ENCODE data around the gene TTC21A. TPM values are rescaled to one million over a fixed set of nuclear protein-coding genes. Genes with fewer than 3 reads are reported as not detected.

TTC21A gene
- total RNA-seq, 1 experiment from 2014 or later = 1.7 TPM

- Histone ChIP-seq H2BK5ac (ENCODE audit: insufficient read length, low read length) (no peak overlapping the region), H3K79me1 (ENCODE audit: insufficient read depth, low read depth, low read length, poor library complexity, severe bottlenecking) (no peaks in the 10 kb centered on the region), H2BK20ac (ENCODE audit: low read depth, low read length, poor library complexity, severe bottlenecking) (no peak overlapping the region), H3K23ac (ENCODE audit: insufficient read length, low read depth, low read length) (no peak overlapping the region), H3K14ac (ENCODE audit: insufficient read depth, low read length) (no peak overlapping the region), H3K9ac (ENCODE audit: extremely low read depth, insufficient read length, low read length) (no peak overlapping the region), H4K91ac (ENCODE audit: insufficient read length, low read depth, low read length) (no peak overlapping the region), H4K5ac (ENCODE audit: insufficient read length, low read depth, low read length) (no peak overlapping the region), H4K20me1 (ENCODE audit: control insufficient read depth, insufficient read depth, insufficient read length) (peaks cover 2% of the 10 kb centered on the region), H2BK120ac (ENCODE audit: low read depth, low read length, poor library complexity, severe bottlenecking) (no peak overlapping the region), H2BK15ac (ENCODE audit: low read depth, low read length) (no peak overlapping the region), H3K4ac (ENCODE audit: low read depth, low read length) (no peak overlapping the region), H3K4me2 (ENCODE audit: insufficient read depth, insufficient read length, low read length) (no peak overlapping the region), H4K8ac (replicated peaks; ENCODE audit: insufficient read length, low read depth, low read length) (no peak overlapping the region), H3K27me3 (ENCODE audit: insufficient read depth, low read length) (no peaks in the 10 kb centered on the region), H3K18ac (ENCODE audit: insufficient read length, low read depth, low read length) (no peak overlapping the region), H3K9me3 (ENCODE audit: control insufficient read depth, low read depth, low read length) (no peaks in the 10 kb centered on the region), H3K4me1 (ENCODE audit: insufficient read depth, low read length) (no peaks in the 10 kb centered on the region; the same call in 1 of the 2 replicates), H2AK5ac (ENCODE audit: insufficient read length, low read length) (no peak overlapping the region), H3T11ph (ENCODE audit: low read length) (no peak overlapping the region), H3K23me2 (ENCODE audit: insufficient read length, low read depth, low read length, poor library complexity, severe bottlenecking) (no peaks in the 10 kb centered on the region), H2AFZ (ENCODE audit: low read length) (no peak overlapping the region), H2BK12ac (ENCODE audit: insufficient read length, low read depth, low read length) (no peak overlapping the region), H3K79me2 (ENCODE audit: insufficient read depth, low read length) (no peaks in the 10 kb centered on the region), H3K56ac (ENCODE audit: insufficient read length, low read depth, low read length) (no peak overlapping the region), H3K27ac (ENCODE audit: insufficient read length, low read depth, low read length) (no peak overlapping the region)
- Mint-ChIP-seq H3K27ac (no peak overlapping the region), H3K36me3 (ENCODE audit: insufficient read depth in 1 of 3, low read depth in 3 of 3) (no peaks in the 10 kb centered on the region), H3K9me3 (no peaks in the 10 kb centered on the region), H3K4me1 (peaks cover 10 to 15% of the 10 kb centered on the region in 2 experiments), H3K4me3 (no peak overlapping the region), H3K27me3 (ENCODE audit: low read depth) (no peaks in the 10 kb centered on the region)
- no CpG with 5 or more reads among the region's 3 CpGs for WGBS (ENCODE audit: extremely low coverage, insufficient read length, low lambda C conversion rate)
- DNase-seq = no peak
- TF ChIP-seq, protein P1, sequence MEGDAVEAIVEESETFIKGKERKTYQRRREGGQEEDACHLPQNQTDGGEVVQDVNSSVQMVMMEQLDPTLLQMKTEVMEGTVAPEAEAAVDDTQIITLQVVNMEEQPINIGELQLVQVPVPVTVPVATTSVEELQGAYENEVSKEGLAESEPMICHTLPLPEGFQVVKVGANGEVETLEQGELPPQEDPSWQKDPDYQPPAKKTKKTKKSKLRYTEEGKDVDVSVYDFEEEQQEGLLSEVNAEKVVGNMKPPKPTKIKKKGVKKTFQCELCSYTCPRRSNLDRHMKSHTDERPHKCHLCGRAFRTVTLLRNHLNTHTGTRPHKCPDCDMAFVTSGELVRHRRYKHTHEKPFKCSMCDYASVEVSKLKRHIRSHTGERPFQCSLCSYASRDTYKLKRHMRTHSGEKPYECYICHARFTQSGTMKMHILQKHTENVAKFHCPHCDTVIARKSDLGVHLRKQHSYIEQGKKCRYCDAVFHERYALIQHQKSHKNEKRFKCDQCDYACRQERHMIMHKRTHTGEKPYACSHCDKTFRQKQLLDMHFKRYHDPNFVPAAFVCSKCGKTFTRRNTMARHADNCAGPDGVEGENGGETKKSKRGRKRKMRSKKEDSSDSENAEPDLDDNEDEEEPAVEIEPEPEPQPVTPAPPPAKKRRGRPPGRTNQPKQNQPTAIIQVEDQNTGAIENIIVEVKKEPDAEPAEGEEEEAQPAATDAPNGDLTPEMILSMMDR (conservative IDR thresholded peaks at IDR 0.05) = no peak
Measured at GRCh38 chr3:39130693-39131265, 23.3 kb downstream of the TTC21A start.
